ENCODE results near the gene IL36G.

GRCh38 chr2:113024764-113025163 is 47.0 kb downstream of the IL36G start:
- TF ChIP-seq POLR2A (IDR thresholded peaks at IDR 0.05) (no peak), CTCF (IDR thresholded peaks at IDR 0.05) (no peak)
